Chondrocyte (in vitro differentiated cells): ENCODE measurements around the gene TRAPPC4. TPM values are rescaled to one million over a fixed set of nuclear protein-coding genes. Genes with fewer than 3 reads are reported as not detected.
"Not testable (repeated sequence)": the region's sequence is repeated elsewhere in the genome, so short reads cannot be mapped to it uniquely, and the experiment has no call there.

Experiments used
- DNase-seq: peaks from one replicate; pipeline ENCODE4 v3.0.0; 2021; ENCODE audit warnings: mixed read lengths, low spot score
- H3K27ac Mint-ChIP-seq: one replicate; pipeline ENCODE4 v1.8.0; 2021; ENCODE audit warnings: mild to moderate bottlenecking, moderate library complexity, mixed read lengths; ENCODE audit not compliant: unreplicated experiment
- H3K27me3 Mint-ChIP-seq: 2 replicates; pipeline ENCODE4 v1.8.0; 2021; ENCODE audit warnings: low read depth, mixed read lengths
- H3K36me3 Mint-ChIP-seq: 2 replicates; pipeline ENCODE4 v1.8.0; 2021; ENCODE audit warnings: low read depth, mixed read lengths
- H3K4me1 Mint-ChIP-seq: 2 replicates; pipeline ENCODE4 v1.8.0; 2021; ENCODE audit warnings: low read depth, mild to moderate bottlenecking, mixed read lengths
- H3K4me3 Mint-ChIP-seq: one replicate; pipeline ENCODE4 v1.8.0; 2021; ENCODE audit warnings: mild to moderate bottlenecking, moderate library complexity, mixed read lengths; ENCODE audit not compliant: unreplicated experiment
- H3K9me3 Mint-ChIP-seq: 2 replicates; pipeline ENCODE4 v1.8.0; 2021; ENCODE audit warnings: low read depth, mixed read lengths
- CTCF ChIP-seq: fragments of 200-600 bp; sonication (generic); IDR thresholded peaks from 2 replicates; pipeline ENCODE4 v1.5.0; 2021; ENCODE audit warnings: antibody characterized with exemption, mild to moderate bottlenecking, moderate library complexity
- total RNA-seq: library from RNA; stranded (reverse); gene quantifications from 3 replicates; pipeline ENCODE4 v1.2.1, GENCODE V29; 2021

The TRAPPC4 gene
- total RNA-seq, 1 donor from 2014 or later: 73.0 TPM

GRCh38 chr11:118979434-118979833 is 39.1 kb upstream of the TRAPPC4 start:
- Mint-ChIP-seq H3K36me3 (no peaks in the 10 kb centered on the region), H3K4me1 (no peaks in the 10 kb centered on the region), H3K4me3 (no peak overlapping the region), H3K27me3 (peaks cover 13% of the 10 kb centered on the region), H3K27ac (no peak overlapping the region), H3K9me3 (no peaks in the 10 kb centered on the region)
- no peak for DNase-seq
- TF ChIP-seq CTCF: no peak

GRCh38 chr11:118980191-118980881 is 38.2 kb upstream of the TRAPPC4 start:
- H3K36me3 Mint-ChIP-seq: no peaks in the 10 kb centered on the region
- no peak for TF ChIP-seq CTCF
- no peak overlapping the region for H3K27ac Mint-ChIP-seq
- H3K4me3 Mint-ChIP-seq: no peak overlapping the region
- peaks cover 8% of the 10 kb centered on the region for H3K27me3 Mint-ChIP-seq
- no peaks in the 10 kb centered on the region for H3K9me3 Mint-ChIP-seq
- DNase-seq: no peak
- no peaks in the 10 kb centered on the region for H3K4me1 Mint-ChIP-seq

GRCh38 chr11:118984337-118984736 is 34.2 kb upstream of the TRAPPC4 start:
- H3K9me3 Mint-ChIP-seq, H3K27ac Mint-ChIP-seq, H3K4me1 Mint-ChIP-seq, H3K27me3 Mint-ChIP-seq, DNase-seq, H3K4me3 Mint-ChIP-seq, H3K36me3 Mint-ChIP-seq: not testable (repeated sequence)

- H3K4me1 Mint-ChIP-seq: no peaks in the 10 kb centered on the region
- H3K27ac Mint-ChIP-seq: no peak overlapping the region
- no peak for TF ChIP-seq CTCF
- no peaks in the 10 kb centered on the region for H3K36me3 Mint-ChIP-seq
- no peak overlapping the region for H3K4me3 Mint-ChIP-seq
- no peaks in the 10 kb centered on the region for H3K9me3 Mint-ChIP-seq
- DNase-seq: no peak
- H3K27me3 Mint-ChIP-seq: no peaks in the 10 kb centered on the region
Observed at GRCh38 chr11:118984825-118985224, 33.7 kb upstream of the TRAPPC4 start.

GRCh38 chr11:118988280-118988679 is 30.3 kb upstream of the TRAPPC4 start:
- DNase-seq: no peak
- no peak for TF ChIP-seq CTCF
- Mint-ChIP-seq H3K4me1 (no peaks in the 10 kb centered on the region), H3K27ac (no peak overlapping the region), H3K9me3 (no peaks in the 10 kb centered on the region), H3K27me3 (no peaks in the 10 kb centered on the region), H3K4me3 (no peak overlapping the region), H3K36me3 (no peaks in the 10 kb centered on the region)

- not testable (repeated sequence) for H3K4me1 Mint-ChIP-seq, H3K27ac Mint-ChIP-seq, H3K9me3 Mint-ChIP-seq, H3K4me3 Mint-ChIP-seq, DNase-seq, H3K36me3 Mint-ChIP-seq, H3K27me3 Mint-ChIP-seq
Observed at GRCh38 chr11:118991486-118992038, 27.0 kb upstream of the TRAPPC4 start.
